CD8-positive, alpha-beta memory T cell (primary cell): ENCODE results near the gene ACCS. TPM values are rescaled to one million over a fixed set of nuclear protein-coding genes. Genes with fewer than 3 reads are reported as not detected.

ENCODE experiments used
- CTCF ChIA-PET: fragments of 350-600 bp; sonication (Branson Sonifier 250); formaldehyde crosslinking; loops from one replicate; lab custom pipeline; 2021; ENCODE audit warnings: antibody characterized with exemption; lab: Charles Lee
- POLR2A ChIA-PET: fragments of 350-600 bp; sonication (Branson Sonifier 250); formaldehyde crosslinking; loops from one replicate; lab custom pipeline; 2021; ENCODE audit warnings: antibody characterized with exemption; lab: Charles Lee
- DNase-seq, 5 donors: peaks; one replicate each; pipeline versions ENCODE4 v3.0.0 to v3.0.0-alpha.2; 2020 to 2022; ENCODE audit warnings: mixed read lengths in 1 of 5
- H3K27ac ChIP-seq: one replicate; pipeline ENCODE4 v1.7.0; 2013; ENCODE audit warnings: low read depth, mild to moderate bottlenecking, low read length, moderate library complexity
- H3K27me3 ChIP-seq: 2 replicates; pipeline ENCODE4 v1.7.0; 2013; ENCODE audit warnings: low read length, mild to moderate bottlenecking; ENCODE audit not compliant: insufficient read depth, poor library complexity, severe bottlenecking
- H3K36me3 ChIP-seq: 2 replicates; pipeline ENCODE4 v1.7.0; 2013; ENCODE audit warnings: mild to moderate bottlenecking, low read length, moderate library complexity; ENCODE audit not compliant: insufficient read depth
- H3K4me1 ChIP-seq: 2 replicates; pipeline ENCODE4 v1.7.0; 2013; ENCODE audit warnings: mild to moderate bottlenecking, low read length, moderate library complexity; ENCODE audit not compliant: insufficient read depth
- H3K4me3 ChIP-seq: 2 replicates; pipeline ENCODE4 v1.7.0; 2013; ENCODE audit warnings: mild to moderate bottlenecking, low read length
- H3K9me3 ChIP-seq: 2 replicates; pipeline ENCODE4 v1.7.0; 2013; ENCODE audit warnings: mild to moderate bottlenecking, low read length
- H3K27ac Mint-ChIP-seq, 8 donors: one replicate each; pipeline ENCODE4 v1.8.0; 2020 to 2021; ENCODE audit warnings: mixed read lengths in 8 of 8, mild to moderate bottlenecking in 6 of 8, inconsistent platforms in 3 of 8, moderate library complexity in 3 of 8
- H3K27me3 Mint-ChIP-seq, 2 donors: one replicate each; pipeline ENCODE4 v1.8.0; 2020 to 2021; ENCODE audit warnings: mixed read lengths in 2 of 2, mild to moderate bottlenecking in 1 of 2, moderate library complexity in 1 of 2
- H3K36me3 Mint-ChIP-seq, 3 donors: one replicate each; pipeline ENCODE4 v1.8.0; 2020 to 2021; ENCODE audit warnings: mixed read lengths in 3 of 3, inconsistent platforms in 1 of 3, mild to moderate bottlenecking in 1 of 3
- H3K4me1 Mint-ChIP-seq, 3 donors: one replicate each; pipeline ENCODE4 v1.8.0; 2020 to 2021; ENCODE audit warnings: mixed read lengths in 3 of 3, inconsistent platforms in 1 of 3, mild to moderate bottlenecking in 1 of 3
- H3K4me3 Mint-ChIP-seq, 7 donors: one replicate each; pipeline ENCODE4 v1.8.0; 2020 to 2021; ENCODE audit warnings: mixed read lengths in 7 of 7, mild to moderate bottlenecking in 6 of 7, moderate library complexity in 4 of 7, inconsistent platforms in 2 of 7
- H3K9me3 Mint-ChIP-seq, 5 donors: one replicate each; pipeline ENCODE4 v1.8.0; 2020 to 2022; ENCODE audit warnings: mixed read lengths in 5 of 5, mild to moderate bottlenecking in 3 of 5, moderate library complexity in 2 of 5, inconsistent platforms in 1 of 5
- polyA plus RNA-seq: library from polyadenylated mRNA; unstranded; fragments of 300-500 nt; fragmentation: Illumina TruSeq; gene quantifications from one replicate; pipeline ENCODE4 v1.2.3, GENCODE V29; 2021
- total RNA-seq, 2 experiments: library from RNA; stranded (reverse); gene quantifications; one replicate each; pipeline ENCODE4 v1.2.3, GENCODE V29; 2021

Gene ACCS
- total and polyA plus RNA-seq, 3 experiments from 2014 or later, result 0.60 to 3.3 (median 2.7) TPM

DNA sequence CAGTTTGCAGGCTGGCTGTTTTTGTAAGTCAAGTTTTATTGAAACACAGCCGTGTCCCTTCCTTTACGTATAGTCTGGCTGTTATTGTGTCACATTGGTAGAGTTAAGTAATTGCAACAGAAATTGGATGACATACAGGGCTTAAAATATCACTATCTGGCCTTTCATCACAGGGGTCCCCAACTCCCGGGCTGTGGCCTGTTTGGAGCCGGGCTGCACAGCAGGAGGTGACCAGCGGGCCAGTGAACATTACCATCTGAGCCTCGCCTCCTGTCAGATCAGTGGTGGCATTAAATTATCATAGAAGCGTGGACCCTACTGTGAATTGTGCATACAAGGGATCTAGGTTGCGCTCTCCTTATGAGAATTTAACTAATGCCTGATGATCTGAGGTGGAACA, 61.1 kb downstream of the ACCS start:
- POLR2A ChIA-PET, result no interaction called here
- no peaks in the 10 kb centered on the region for H3K27me3 ChIP-seq
- H3K4me1 ChIP-seq, result no peaks in the 10 kb centered on the region
- H3K36me3 Mint-ChIP-seq, result peaks cover 18 to 92% (median 50%) of the 10 kb centered on the region in 3 donors
- H3K27me3 Mint-ChIP-seq, result peaks cover 0 to 1% of the 10 kb centered on the region in 2 donors
- no peaks in the 10 kb centered on the region for H3K9me3 Mint-ChIP-seq
- H3K4me3 Mint-ChIP-seq, result no peak overlapping the region
- DNase-seq, result no peak
- CTCF ChIA-PET, result interaction anchor here (1.4 kb wide), 1 partner anchor 11 kb away, joined by 3 read pairs; no protein-coding TSS in a partner anchor
- H3K36me3 ChIP-seq, result peaks cover 45% of the 10 kb centered on the region
- no peaks in the 10 kb centered on the region for H3K9me3 ChIP-seq
- no peak overlapping the region for H3K27ac ChIP-seq
- H3K4me3 ChIP-seq, result no peak overlapping the region
- H3K27ac Mint-ChIP-seq, result peak overlapping the region in 1 of 8 donors; percentile 3
- peaks cover 0 to 5% (median 0%) of the 10 kb centered on the region in 3 donors for H3K4me1 Mint-ChIP-seq

- H3K27me3 ChIP-seq, result no peaks in the 10 kb centered on the region
- DNase-seq, result no peak
- peaks cover 18 to 95% (median 52%) of the 10 kb centered on the region in 3 donors for H3K36me3 Mint-ChIP-seq
- peaks cover 46% of the 10 kb centered on the region for H3K36me3 ChIP-seq
- H3K27me3 Mint-ChIP-seq, result peaks cover 0 to 1% of the 10 kb centered on the region in 2 donors
- CTCF ChIA-PET, result no interaction called here
- no peaks in the 10 kb centered on the region for H3K9me3 ChIP-seq
- H3K4me3 ChIP-seq, result no peak overlapping the region
- no peak overlapping the region for H3K4me3 Mint-ChIP-seq
- POLR2A ChIA-PET, result no interaction called here
- H3K9me3 Mint-ChIP-seq, result no peaks in the 10 kb centered on the region
- H3K27ac Mint-ChIP-seq, result peak overlapping the region in 2 of 8 donors; percentile 4 to 61
- H3K4me1 ChIP-seq, result no peaks in the 10 kb centered on the region
- H3K4me1 Mint-ChIP-seq, result peaks cover 0 to 5% (median 0%) of the 10 kb centered on the region in 3 donors
- no peak overlapping the region for H3K27ac ChIP-seq
These were observed 62.7 kb downstream of the ACCS start for GRCh38 chr11:44128729-44129128.

DNA sequence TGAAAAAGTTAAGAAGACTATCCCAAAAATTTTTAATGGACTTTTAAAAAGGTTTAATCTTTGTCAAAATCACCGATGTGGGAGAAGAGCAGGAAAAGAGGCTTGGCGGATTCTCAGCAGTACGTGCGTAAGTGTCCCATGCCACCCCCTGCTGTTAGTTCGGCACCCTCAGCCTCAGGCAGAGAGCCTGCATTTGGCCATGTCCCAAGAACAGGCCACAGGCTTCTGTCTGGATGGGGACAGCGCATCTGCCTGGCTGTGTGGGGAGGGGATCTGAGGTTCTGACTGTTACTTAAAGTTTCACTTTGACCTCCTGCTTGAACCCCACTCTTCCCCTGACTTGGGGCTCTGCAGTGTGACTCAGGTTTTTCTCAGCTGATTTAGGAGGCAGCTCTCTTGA, 64.7 kb downstream of the ACCS start:
- no peak overlapping the region for H3K4me3 Mint-ChIP-seq
- DNase-seq, result no peak
- Histone ChIP-seq H3K27me3 (no peaks in the 10 kb centered on the region), H3K4me1 (no peaks in the 10 kb centered on the region), H3K36me3 (peaks cover 36% of the 10 kb centered on the region), H3K9me3 (no peaks in the 10 kb centered on the region), H3K27ac (no peak overlapping the region), H3K4me3 (no peak overlapping the region)
- peaks cover 0 to 1% of the 10 kb centered on the region in 2 donors for H3K27me3 Mint-ChIP-seq
- no peaks in the 10 kb centered on the region for H3K4me1 Mint-ChIP-seq
- H3K36me3 Mint-ChIP-seq, result peaks cover 16 to 91% (median 44%) of the 10 kb centered on the region in 3 donors
- no peaks in the 10 kb centered on the region for H3K9me3 Mint-ChIP-seq
- no peak overlapping the region for H3K27ac Mint-ChIP-seq
- POLR2A ChIA-PET, result no interaction called here
- CTCF ChIA-PET, result interaction anchor here (1.5 kb wide), 1 partner anchor 41 kb away, joined by 3 read pairs; no protein-coding TSS in a partner anchor

GRCh38 chr11:44133335-44133946, 67.4 kb downstream of the ACCS start:
- H3K9me3 ChIP-seq, result no peaks in the 10 kb centered on the region
- H3K4me3 Mint-ChIP-seq, result no peak overlapping the region
- H3K27me3 Mint-ChIP-seq, result peaks cover 0 to 1% of the 10 kb centered on the region in 2 donors
- ChIA-PET POLR2A (no interaction called here), CTCF (interaction anchor here (0.9 to 2.5 kb wide), 2 partner anchors 39 to 102 kb away, joined by 3 to 7 read pairs; partner anchors contain the start of gene EXT2)
- H3K9me3 Mint-ChIP-seq, result no peaks in the 10 kb centered on the region
- H3K36me3 ChIP-seq, result peaks cover 17% of the 10 kb centered on the region
- H3K4me1 Mint-ChIP-seq, result no peaks in the 10 kb centered on the region
- no peak overlapping the region for H3K27ac ChIP-seq
- H3K36me3 Mint-ChIP-seq, result peaks cover 13 to 86% (median 37%) of the 10 kb centered on the region in 3 donors
- no peak overlapping the region for H3K27ac Mint-ChIP-seq
- DNase-seq, result no peak
- no peaks in the 10 kb centered on the region for H3K4me1 ChIP-seq
- H3K4me3 ChIP-seq, result no peak overlapping the region
- no peaks in the 10 kb centered on the region for H3K27me3 ChIP-seq

Other genes starting within 250 kb of the ACCS start
- 10 to 100 TPM; 51.1 to 51.5 TPM for gene ALKBH3, start 185.4 kb upstream of the ACCS start, total RNA-seq
- 38.3 TPM for gene ALKBH3, start 185.4 kb upstream of the ACCS start, polyA plus RNA-seq
- gene C11orf96, start 123.6 kb upstream of the ACCS start, total RNA-seq, result under 1 TPM; 0.29 to 0.31 TPM
- not detected for gene C11orf96, start 123.6 kb upstream of the ACCS start, polyA plus RNA-seq
- not detected for gene ACCSL, start 18.3 kb upstream of the ACCS start, total RNA-seq
- gene ACCSL, start 18.3 kb upstream of the ACCS start, polyA plus RNA-seq, result not detected
- gene EXT2, start 29.4 kb downstream of the ACCS start, total RNA-seq, result 10 to 100 TPM; 37.4 to 38.5 TPM
- 46.6 TPM for gene EXT2, start 29.4 kb downstream of the ACCS start, polyA plus RNA-seq
- gene ALX4, start 243.9 kb downstream of the ACCS start, total RNA-seq, result not detected
- not detected for gene ALX4, start 243.9 kb downstream of the ACCS start, polyA plus RNA-seq